NCI-H1694 (cell line): Measurements from ENCODE around the gene LIN7B.

Experiments
- DNase-seq: peaks from one replicate; lab custom pipeline; 2025; lab: John Stamatoyannopoulos, UW

LIN7B gene

GRCh38 chr19:49094505-49095482 lies 19.4 kb upstream of the LIN7B start:
- DNase-seq = no peak

- peak; percentile 61 for DNase-seq
Observed at GRCh38 chr19:49097453-49098288, 16.5 kb upstream of the LIN7B start.

- no peak for DNase-seq
Observed at GRCh38 chr19:49098795-49099194, 15.4 kb upstream of the LIN7B start.

GRCh38 chr19:49101160-49101559 lies 13.0 kb upstream of the LIN7B start:
- DNase-seq = no peak

GRCh38 chr19:49102303-49102702 lies 11.9 kb upstream of the LIN7B start:
- no peak for DNase-seq

- no peak for DNase-seq
Observed at GRCh38 chr19:49103331-49104085, 10.7 kb upstream of the LIN7B start.

- DNase-seq = peak; percentile 92
Observed at GRCh38 chr19:49104229-49104864, 9.8 kb upstream of the LIN7B start.

GRCh38 chr19:49106648-49107135 lies 7.5 kb upstream of the LIN7B start:
- peak; percentile 65 for DNase-seq

GRCh38 chr19:49107625-49108459 lies 6.3 kb upstream of the LIN7B start:
- DNase-seq = no peak

- DNase-seq = no peak
Observed at GRCh38 chr19:49109051-49109450, 5.1 kb upstream of the LIN7B start.

GRCh38 chr19:49109569-49110233 lies 4.5 kb upstream of the LIN7B start:
- no peak for DNase-seq

GRCh38 chr19:49110567-49110966 lies 3.6 kb upstream of the LIN7B start:
- no peak for DNase-seq

- DNase-seq = no peak
Observed at GRCh38 chr19:49111218-49111998, 2.8 kb upstream of the LIN7B start.

GRCh38 chr19:49114630-49115363 lies 627 bp downstream of the LIN7B start:
- peak; percentile 39 for DNase-seq

- no peak for DNase-seq
Observed at GRCh38 chr19:49116544-49116943, 2.4 kb downstream of the LIN7B start.

GRCh38 chr19:49117677-49118564 lies 3.8 kb downstream of the LIN7B start:
- no peak for DNase-seq
